ENCODE results near the gene SLC26A9.
A peak's percentile ranks its signal among the peaks of the same experiment; 100 is the strongest.
"Not testable (repeated sequence)": the region's sequence is repeated elsewhere in the genome, so short reads cannot be mapped to it uniquely, and the experiment has no call there.

SLC26A9 gene

DNA sequence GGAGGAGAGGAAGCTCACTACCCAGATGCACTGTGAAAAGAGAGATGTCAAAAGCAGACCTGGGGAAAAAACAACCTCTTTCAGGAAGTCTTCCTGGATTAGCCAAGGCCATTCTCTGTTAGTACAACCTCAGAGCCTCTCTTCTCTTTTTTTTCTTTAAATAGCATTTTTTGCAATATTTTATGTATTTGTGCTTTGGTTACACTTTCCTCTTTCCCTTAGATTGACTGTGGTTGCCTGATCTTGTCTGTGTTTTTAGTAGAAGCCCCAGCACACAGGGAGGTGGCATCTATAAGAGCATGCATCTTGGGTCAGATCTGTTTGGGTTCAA, 18.8 kb downstream of the SLC26A9 start:
- DNase-seq (ENCODE audit: low spot score): no peak

DNA sequence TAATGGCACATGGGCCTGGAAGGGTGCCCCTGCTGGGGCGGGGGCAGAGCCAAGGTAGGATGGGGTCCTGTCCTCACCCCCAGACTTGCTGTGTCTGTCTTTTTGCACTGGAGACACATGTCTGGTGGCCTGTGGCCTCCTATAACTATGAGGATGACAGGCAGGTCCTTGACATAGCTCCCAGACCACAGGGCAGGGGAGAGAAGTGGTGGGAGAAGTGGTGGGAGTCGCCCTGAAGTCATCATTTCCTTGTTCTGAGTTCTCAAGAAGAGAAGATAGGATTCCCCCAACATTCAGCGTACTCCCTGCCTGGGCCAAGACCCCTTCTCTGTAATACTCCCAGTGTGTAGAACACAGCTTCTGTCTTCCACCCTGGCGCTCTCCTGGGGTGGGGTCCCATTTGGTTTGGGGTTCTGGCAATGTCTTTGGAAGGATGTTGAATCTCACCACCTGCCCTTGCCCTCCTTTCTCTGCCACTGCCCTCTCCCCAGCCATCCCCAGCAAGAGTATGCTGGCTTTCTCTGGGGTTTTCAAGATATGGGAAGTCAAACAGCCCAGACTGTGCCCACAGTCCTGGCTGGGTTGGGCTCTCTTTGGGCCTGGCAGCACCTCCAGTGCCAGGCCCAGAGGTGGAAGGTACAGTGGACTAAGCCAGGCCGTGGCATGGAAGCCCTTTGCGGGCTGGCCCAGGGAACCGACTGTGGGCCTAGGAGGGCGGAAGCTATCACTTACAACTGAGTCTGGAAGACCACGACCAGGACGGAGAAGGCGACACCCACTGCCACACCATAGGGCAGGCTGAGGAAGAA, 19.4 kb downstream of the SLC26A9 start:
- no peak for DNase-seq (ENCODE audit: low spot score)

DNA sequence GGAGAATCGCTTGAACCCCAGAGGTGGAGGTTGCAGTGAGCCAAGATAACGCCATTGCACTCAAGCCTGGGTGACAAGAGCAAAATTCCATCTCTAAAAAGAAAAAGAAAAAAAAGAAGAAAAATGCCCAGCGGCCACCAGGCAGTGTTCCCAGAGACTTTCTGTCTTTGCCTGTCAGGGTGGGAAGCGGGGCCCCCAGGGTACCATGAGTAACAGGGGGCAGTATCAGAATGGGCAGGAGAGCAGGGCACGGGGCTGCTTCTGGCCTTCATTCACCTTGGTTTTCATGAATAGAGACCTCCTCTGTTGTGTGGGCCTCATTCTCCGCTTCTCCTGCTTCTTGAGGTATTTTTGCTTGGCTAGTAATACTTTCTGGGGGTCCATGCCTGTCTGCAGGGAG, 20.4 kb downstream of the SLC26A9 start:
- DNase-seq (ENCODE audit: low spot score): no peak

DNA sequence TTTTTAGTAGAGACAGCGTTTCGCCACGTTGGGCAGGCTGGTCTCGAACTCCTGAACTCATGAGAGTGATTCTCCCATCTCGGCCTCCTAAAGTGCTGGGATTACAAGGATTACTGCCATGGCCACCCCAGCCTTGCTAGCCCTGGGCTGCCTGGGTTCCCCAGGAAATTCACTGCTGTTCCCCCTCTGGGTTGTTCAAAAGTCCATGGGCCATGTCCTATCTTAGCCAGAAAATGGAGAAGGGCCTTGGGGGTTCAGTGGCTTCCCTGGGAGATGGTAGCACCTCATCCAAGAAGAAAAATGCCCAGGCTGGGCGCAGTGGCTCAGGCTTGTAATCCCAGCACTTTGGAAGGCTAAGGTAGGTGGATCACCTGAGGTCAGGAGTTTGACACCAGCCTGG, 20.9 kb downstream of the SLC26A9 start:
- DNase-seq (ENCODE audit: low spot score): no peak

DNA sequence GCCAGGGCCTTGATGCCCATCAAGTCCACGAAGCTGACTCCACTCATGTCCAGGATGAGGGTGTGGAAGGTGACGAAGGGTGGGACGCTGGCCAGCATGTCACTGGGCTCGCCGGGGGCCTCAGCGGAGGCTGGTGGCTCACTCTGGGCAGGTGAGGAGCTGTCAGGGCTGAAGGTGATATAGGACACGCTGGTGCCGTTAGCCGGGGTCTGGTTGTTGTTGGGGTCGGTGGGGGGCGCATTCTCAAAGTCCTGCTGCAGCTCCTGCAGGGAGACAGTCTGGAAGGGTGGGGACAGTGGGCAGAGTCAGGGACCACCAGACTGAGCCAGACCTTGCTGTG, 21.7 kb downstream of the SLC26A9 start:
- DNase-seq (ENCODE audit: low spot score): no peak

DNA sequence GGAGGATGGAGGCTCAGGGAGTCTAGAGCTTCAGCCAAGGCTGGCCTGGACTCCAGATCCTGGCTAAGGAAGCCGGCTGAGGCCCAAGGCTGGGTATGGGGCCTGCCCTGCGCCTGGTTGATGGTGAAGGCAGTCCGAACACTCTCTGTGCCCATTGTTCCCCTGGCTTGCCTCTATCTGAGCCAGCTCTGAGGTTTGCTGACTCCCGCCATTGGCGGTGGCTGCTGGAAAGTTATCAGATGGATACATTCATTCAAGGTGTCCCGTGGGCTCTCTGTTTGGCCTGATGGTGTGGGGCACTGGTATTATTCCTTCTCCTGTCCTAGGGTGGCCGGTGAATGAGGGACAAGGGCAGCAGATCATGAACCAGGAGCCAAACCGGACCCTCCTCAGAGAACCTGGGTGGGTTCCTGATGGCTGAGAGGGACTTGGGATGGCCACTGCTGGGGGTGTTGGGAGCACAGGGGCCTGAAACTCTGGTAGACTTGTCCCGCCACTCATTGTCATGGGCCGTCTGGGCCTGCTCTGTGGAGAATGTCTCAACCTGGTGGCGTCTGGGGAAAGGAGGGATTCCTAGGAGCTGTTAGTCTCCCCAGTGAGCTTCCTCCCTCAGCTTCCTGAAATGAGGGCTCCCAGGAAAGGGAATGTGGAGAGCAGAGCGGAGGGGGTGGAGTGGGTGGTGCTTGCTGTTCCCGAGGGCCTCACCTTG, 22.2 kb downstream of the SLC26A9 start:
- no peak for DNase-seq (ENCODE audit: low spot score)

DNA sequence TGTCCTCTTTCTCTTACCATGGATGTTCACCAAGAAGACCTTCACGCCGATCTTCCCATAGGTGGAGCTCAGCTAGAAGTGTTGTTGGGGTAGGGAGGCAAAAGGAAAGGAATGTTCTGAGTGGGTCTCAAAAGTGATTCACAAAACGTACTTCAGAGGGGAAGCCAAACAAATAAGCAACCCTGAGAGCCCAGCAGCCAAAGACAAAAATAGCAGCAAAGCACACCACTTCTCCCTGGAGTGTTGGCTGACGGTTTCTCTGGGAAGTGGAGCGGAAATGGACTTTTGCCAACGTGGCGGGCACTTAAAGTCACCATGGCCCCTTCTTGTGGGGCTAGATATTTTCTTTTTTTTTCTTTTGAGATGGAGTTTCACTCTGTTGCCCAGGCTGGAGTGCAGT, 23.1 kb downstream of the SLC26A9 start:
- DNase-seq (ENCODE audit: low spot score): no peak

DNA sequence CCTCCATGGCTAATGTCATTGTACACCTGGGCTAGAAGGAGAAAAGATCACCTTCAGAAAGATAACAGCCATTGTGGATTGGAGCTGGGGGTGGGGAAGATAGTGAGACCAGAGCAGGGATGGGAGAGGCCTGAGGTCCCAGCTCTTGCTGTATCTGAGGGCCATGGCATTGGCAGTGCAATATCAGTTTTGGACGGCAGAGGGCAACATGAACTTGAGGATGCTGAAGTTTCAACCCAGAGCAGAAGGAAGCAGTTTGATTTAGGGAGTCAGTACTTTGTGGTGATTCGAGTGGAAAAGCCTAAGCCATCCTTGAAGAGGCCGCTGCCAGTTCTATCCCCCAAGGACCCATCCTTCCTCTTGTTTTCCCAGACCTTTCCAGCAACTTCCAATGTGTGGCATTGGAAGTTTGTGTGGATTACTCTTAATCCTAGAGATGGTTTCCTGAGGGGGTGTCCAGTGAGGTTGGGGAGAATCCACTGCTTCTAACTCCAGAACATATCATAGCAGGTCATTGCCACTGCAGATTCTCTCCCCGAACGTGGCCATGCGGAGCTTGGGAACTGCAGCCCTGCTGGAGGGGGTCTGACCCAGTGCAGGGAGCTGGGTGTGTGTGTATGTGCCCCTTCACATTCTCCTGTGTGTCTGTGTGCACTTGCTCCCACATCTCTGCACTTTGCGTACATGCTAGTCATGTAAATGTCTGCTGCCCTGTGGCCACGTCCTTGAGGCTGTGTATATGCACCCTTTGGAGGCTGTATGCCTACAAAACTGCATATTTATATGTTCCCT, 24.1 kb downstream of the SLC26A9 start:
- peak; percentile 68 for DNase-seq (ENCODE audit: low spot score)

DNA sequence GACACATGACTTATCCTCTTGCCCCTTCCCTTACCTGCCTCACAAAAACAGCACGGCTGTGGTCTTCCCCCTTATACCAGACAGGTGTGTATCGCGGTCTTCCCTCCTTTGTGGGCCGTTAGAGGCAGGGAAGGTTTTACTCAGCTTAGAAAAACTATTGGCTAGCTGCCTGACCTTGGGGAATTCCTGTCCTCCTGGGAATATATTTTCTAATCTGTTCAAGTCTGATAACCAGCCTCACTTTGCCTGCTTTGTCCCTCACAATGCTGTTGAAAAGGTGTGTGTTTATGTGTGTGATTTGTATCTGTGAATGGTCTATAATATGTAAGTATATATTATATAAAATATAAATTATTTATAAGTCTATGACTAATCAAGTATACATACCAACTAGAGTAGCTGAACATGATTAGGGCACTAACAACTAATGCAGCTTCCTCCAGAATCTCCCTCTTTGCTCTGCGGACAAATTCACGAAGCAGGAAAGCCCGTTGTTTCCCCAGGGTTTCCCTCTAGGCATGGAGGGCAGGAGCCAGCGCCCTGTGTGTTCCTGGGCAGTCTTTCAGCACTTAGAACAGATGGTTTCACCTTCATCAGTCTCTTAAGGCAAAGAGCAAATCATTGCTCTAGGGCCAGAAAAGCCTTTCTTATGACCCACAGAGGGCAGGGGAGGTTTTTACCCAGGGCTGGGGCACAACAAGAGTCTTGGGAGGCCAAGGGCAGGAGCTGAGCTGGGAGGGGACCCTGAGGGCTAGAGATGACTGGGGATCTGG, 25.6 kb downstream of the SLC26A9 start:
- no peak for DNase-seq (ENCODE audit: low spot score)

DNA sequence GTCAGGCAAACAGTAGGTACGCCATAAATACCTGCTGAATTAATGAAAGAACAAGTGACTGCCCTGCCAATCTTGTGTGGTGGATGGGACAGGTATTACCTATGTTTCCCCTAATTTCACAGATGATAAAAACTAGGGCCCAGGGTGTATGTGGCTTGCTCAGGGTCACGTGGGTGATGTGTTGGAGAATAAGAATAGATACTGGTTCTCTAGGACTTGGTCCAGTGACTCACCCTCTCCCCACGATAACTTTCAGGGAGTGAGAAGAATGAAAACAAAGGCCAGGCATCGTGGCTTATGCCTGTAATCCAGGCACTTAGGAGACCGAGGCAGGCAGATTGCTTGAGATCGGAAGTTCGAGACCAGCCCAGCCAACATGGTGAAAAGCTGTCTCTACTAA, 26.7 kb downstream of the SLC26A9 start:
- DNase-seq (ENCODE audit: low spot score): no peak

DNA sequence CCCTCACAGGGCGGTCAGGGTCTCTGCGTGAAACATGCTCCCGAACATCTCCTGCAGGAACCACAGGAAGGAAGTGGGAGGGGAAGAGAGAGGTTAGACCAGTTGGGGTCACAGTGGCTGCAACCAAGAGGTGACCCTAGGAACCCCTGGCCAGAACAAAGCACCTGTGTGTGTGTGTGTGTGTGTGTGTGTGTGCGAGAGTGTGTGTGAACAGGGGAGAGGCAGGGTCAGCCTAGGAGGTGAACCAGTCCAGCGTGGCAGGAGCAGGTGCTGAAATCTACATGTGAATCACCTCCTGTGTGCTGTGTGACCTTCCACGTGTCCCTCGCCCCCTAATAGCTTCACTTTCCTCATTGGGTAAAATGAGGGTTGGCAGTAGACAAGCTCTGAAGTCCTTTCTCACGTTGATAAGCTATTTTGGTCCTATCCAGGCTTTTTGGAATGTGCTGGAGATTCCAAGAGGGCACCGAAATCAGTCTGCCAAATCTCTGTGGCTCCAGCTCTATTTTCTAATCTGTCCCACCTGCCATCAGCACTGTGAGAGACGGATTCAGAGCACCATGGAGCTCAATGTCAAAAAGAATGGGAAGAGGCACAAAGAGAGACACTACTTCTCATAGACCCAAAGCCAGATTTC, 27.8 kb downstream of the SLC26A9 start:
- no peak for DNase-seq (ENCODE audit: low spot score)

DNA sequence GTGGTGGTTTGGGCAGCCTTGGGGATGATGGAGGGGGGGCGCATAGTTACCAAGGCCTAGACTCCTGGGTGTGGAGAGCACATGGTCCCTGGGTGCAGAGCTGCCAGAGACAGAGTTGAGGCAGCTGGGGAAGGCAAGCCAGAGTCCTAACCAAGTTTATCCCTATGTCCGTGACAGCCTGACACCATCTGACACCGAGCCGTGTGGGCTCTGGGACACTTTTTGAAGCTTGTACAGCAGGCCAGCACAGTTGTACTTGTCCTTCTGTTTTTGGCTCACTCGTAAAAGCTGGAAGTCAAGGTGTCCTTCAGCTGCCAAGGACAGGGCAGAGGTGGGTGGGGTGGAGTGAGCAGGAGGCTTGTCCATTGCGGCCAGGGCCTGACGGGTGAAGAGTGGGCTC, 28.5 kb downstream of the SLC26A9 start:
- DNase-seq (ENCODE audit: low spot score): no peak

DNA sequence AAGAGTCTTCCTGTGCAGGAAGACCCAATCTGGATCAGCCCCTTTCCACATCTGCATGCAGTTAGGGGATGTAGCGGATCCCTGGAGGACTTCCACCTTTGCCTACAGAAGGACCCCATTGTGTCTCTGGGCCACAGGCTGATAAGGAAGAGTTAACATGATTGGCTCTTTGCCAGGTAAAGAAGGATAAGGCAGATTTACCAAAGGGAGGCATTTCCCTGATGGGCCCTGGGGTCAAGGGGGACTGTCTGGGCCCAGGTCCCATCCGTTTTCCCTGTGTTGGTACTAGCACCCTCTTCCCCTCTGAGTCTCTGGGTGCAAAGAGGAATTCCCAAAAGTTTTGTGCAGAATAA, 29.1 kb downstream of the SLC26A9 start:
- no peak for DNase-seq (ENCODE audit: low spot score)

DNA sequence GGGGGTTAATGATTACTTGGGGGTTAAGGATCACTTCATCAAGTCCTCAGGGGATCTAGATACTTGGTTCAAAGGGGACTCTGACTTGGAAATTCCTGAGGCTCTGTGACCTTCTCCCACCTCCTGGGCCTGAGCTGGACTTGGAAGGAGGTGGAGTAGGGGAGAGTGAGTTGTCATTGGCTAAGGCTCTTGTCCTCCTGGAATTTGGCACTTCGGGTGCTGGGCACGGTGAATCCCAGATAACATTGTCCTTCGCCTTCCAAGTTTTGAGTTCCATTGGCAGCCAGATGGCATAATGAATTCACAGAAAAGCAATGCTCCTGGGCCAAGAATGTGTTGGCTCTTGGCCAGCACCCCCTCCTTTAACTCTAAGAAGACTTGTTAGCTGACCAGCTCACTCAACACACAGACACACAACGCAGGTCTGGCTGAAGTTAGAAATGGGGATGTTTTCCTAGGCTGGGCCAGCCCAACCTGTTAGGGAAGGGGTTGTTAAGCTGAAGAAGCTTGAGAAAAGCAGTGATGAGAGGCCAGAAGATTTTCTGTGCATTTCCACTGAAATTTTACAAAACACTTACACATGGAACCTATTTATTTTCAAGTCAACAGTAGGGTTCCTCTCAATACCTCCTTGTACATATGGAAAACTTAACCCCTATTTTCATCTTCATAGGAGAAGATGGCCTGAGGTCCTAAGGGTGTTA, 29.7 kb downstream of the SLC26A9 start:
- DNase-seq (ENCODE audit: low spot score): no peak

DNA sequence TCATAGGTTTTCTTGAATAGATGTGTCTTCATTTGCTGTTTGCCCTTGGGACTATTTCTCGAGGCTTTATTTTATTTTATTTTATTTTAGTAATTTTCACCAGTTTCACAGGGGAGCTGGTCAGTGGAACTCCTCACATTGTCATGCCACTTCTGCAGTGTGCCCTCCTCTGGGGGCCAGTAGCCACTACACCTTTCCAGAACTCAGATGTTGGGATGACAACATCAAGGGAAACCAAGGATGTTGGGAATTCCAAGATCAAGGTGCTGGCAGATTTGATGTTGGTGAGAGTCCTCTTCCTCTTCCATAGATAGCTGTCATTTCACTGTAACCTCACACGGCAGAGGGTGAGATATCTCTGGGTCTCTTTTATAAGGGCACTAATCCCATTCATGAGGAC, 35.5 kb downstream of the SLC26A9 start:
- DNase-seq (ENCODE audit: low spot score): no peak

DNA sequence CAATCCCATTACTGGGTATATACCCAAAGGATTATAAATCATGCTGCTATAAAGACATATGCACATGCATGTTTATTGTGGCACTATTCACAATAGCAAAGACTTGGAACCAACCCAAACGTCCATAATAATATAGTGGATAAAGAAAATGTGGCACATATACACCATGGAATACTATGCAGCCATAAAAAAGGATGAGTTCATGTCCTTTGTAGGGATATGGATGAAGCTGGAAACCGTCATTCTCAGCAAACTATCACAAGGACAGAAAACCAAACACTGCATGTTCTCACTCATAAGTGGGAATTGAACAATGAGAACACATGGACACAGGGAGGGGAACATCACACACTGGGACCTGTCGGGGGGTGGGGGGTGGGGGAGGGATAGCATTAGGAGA, 38.2 kb downstream of the SLC26A9 start:
- DNase-seq (ENCODE audit: low spot score): not testable (repeated sequence)

DNA sequence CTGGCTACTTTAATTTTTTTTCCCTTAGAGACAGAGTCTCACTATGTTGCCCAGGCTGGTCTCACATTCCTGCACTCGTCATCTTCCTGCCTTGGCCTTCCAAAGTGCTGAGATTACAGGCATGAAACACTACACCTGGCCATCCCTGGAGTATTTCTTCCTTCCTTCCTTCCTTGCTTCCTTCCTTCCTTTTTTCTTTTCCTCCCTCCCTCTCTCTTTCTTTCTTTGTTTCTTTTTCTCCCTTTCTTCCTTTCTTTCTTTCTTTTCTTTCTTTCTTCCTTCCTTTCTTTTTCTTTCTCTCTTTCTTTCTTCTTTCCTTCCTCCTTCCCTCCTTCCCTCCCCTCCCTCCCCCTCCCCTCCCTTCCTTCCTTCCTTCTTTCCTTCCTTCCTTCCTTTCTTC, 46.9 kb downstream of the SLC26A9 start:
- DNase-seq (ENCODE audit: low spot score): no peak

DNA sequence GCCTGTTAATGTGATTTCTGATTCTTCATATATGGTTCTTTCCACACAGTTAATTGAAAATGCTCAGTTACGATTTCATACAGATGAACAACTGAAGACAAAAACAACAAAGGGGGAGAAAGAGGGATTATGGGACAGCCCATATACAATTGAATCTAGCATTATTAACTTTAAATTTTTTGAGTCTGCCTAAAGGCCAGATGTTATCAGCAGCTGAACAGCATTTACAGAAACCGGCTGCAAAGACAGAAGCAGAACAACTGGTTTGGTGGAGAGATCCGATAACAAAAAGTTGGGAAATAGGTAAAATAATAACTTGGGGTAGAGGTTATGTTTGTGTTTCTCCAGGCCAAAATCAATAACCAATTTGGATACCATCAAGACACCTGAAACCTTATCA, 49.1 kb downstream of the SLC26A9 start:
- DNase-seq (ENCODE audit: low spot score): not testable (repeated sequence)

DNA sequence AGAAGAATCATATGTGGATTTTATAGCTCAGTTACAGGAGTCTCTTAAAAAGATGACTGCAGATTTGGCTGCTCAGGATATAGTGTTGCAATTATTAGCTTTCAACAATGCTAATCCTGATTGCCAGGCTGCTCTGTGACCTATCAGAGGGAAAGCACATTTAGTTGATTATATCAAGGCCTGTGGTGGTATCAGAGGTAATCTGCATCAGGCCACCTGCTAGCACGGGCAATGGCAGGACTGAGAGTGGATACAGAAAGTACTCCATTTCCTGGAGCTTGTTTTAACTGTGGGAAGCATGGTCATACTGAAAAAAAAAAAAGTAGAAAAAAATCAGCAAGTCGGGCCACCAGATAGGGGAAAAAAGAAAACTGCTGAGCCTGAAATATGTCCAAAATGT, 51.1 kb downstream of the SLC26A9 start:
- not testable (repeated sequence) for DNase-seq (ENCODE audit: low spot score)

DNA sequence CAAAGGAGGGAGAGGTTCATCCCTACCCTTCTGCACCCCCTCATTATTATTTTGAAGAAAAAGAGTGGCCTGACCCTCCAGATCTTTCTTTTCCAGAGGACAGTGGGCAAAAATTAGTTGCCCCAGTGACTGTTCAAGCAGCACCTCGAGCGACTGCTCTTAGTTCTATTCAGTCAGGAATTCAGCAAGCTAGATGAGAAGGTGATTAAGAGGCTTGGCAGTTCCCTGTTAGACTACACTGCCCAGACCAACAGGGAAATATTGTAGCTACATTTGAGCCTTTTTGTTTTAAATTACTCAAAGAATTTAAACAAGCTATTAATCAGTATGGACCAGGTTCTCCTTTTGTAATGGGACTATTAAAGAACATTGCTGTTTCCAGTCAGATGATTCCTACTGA, 51.8 kb downstream of the SLC26A9 start:
- not testable (repeated sequence) for DNase-seq (ENCODE audit: low spot score)

DNA sequence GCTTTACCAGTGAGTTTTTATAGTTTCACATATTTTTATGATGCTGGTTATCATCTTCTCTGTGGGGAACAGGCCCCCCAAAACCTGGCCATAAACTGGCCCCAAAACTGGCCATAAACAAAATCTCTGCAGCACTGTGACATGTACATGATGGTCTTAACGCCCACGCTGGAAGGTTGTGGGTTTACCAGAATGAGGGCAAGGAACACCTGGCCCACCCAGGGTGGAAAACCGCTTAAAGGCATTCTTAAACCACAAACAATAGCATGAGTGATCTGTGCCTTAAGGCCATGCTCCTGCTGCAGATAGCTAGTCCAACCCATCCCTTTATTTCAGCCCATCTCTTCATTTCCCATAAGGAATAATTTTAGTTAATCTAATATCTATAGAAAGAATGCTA, 52.6 kb downstream of the SLC26A9 start:
- not testable (repeated sequence) for DNase-seq (ENCODE audit: low spot score)

All from CD4-positive, alpha-beta T cell treated with Interleukin-2 at 100 ng/mL for 4 hours (primary cell).